ENCODE data around the gene C10orf105.

C10orf105 gene

DNA sequence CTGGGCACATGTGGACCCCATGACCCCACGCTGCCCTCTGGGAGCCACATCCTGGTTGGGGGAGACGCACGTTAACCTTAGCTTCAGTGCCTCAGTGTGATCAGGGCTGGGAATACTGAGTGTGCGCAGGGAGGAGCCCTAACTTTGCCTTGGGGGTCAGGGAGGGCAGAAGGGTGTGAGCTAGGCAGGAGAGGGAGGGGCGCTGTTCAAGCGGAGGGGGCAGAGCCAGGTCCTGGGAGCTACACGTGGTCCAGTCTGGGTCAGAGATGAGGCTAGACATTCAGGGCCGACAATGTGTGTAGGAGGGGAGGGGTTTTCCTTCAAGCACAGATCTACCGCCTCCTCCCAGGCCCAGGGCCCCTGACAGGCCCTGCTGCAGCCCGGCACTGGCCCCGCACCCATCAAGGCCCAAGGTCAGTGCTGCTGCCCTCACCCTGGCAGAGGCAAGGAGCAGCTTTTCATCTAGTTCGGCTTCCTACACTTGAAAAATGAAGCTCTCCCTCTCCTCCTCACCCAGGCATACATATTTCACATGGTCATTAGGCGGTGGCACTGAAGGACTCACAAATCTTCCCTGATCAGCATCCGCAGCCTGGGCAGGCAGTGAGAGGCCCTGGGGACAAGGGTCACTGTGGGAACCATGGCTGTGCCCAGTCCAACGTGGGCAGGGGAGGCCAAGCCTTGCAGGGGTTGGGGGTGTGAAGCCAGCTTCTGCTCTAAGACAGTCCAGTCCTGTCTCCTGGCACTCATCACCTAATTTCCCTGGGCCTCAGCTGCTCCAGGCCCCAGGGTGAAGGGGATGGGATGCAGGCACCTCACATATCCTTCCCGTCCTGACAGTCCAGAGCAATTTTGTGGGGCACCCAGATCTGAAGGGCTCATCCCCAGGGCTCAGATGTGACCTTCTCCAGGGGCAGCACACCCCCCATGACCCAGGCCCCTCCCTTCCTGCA is 47.3 kb downstream of the C10orf105 start:
- no peak for DNase-seq

- no peak for DNase-seq
Observed at GRCh38 chr10:71667387-71667752, 52.2 kb downstream of the C10orf105 start.

DNA sequence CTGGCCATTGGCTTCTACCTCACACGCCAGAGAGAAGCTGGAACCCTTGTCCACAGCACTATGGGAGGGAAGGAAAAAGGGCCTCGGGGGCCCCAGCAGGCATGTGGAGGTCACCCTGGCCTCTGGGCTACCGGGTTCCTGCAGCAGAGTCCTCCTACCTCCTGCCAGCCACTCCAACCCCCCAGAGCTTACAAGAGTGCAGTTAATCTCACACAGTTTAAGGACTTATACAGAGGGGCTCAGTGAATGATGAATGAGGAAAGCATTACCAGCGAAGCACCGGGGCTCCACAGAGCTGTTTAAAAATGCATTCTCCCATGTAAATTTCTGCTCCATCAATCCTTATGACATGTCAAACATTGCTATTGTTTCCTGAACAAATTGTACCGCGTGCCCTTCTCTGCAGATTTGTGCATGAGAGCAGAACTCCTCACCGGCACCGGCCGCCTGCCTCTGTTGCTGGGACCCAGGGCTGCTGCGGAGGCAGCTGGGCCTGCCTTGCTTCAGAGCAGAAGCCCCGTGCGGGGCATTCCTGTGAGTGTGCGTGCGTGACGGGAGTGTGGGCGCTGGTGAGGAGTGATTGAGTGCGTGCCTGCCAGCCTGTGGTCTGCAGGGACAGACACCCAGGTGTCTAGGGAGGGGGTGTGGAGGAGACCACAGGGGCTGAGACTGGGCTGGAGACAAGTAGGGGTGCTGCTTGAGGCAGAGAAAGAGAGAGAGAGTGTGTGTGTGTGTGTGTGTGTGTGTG is 52.8 kb downstream of the C10orf105 start:
- DNase-seq, result no peak

DNA sequence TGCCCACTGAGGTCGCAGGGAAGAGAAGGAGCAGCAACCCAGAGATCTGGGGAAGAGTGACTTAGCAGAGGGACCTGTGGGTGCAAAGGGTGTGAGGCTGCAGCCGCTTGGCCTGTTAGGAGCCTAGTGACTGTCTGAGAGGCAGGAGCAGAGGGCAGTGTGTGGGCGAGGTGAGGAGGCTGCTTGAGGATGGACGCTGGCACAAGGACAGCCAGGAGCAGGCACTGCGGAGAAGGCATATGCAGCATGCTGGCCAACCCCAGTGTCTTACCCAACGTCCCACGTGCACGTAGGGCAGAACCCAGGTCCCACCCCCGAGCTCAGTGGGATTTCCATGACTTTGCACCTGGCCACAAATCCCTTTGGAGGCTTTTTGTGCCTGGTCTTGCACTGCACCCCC is 54.1 kb downstream of the C10orf105 start:
- DNase-seq, result no peak

- DNase-seq, result no peak
Observed at GRCh38 chr10:71664585-71664984, 55.0 kb downstream of the C10orf105 start.

GRCh38 chr10:71663311-71663710 is 56.3 kb downstream of the C10orf105 start:
- no peak for DNase-seq

- DNase-seq, result no peak
Observed at GRCh38 chr10:71661779-71662336, 57.7 kb downstream of the C10orf105 start.
